ENCODE data around the gene SIX6.
A peak's percentile ranks its signal among the peaks of the same experiment; 100 is the strongest.

- TF ChIP-seq CTCF (IDR thresholded peaks at IDR 0.05) (no peak), EZH2 (IDR thresholded peaks at IDR 0.05; ENCODE audit: borderline replicate concordance, insufficient read depth, low read depth, low read length, poor library complexity, severe bottlenecking) (peak; percentile 85)
Measured at GRCh38 chr14:60510951-60511599, 2.1 kb downstream of the SIX6 start.

Data from B cell (primary cell).